H1 (cell line): Measurements from ENCODE around the gene TRAF3IP1. TPM values are rescaled to one million over a fixed set of nuclear protein-coding genes. Genes with fewer than 3 reads are reported as not detected.

Experiments
- CTCF ChIA-PET: fragments of 300-600 bp; sonication (Branson Sonifier 250); formaldehyde crosslinking; loops from one replicate; lab custom pipeline; 2021; ENCODE audit not compliant: partially characterized antibody; lab: Charles Lee
- POLR2A ChIA-PET: fragments of 300-600 bp; sonication (Branson Sonifier 250); formaldehyde crosslinking; loops from one replicate; lab custom pipeline; 2021; ENCODE audit warnings: inconsistent platforms; ENCODE audit not compliant: partially characterized antibody; lab: Charles Lee
- DNase-seq, 2 experiments: peaks; one replicate each; pipeline versions ENCODE4 v3.0.0 to v3.0.0-alpha.2; 2010 to 2022; ENCODE audit warnings: low spot score in 2 of 2, low read depth in 1 of 2, mixed read lengths in 1 of 2
- FAIRE-seq: peaks from 2 replicates; lab custom pipeline; 2011; peaks lifted over from hg19 to GRCh38; lab: Jason Lieb, UNC
- H2AFZ ChIP-seq: 2 replicates; pipeline ENCODE4 v1.8.1; 2012; ENCODE audit warnings: low read length, inconsistent platforms
- H2AK5ac ChIP-seq: 2 replicates; pipeline ENCODE4 v1.6.1; 2013; ENCODE audit warnings: low read depth, low read length
- H2BK120ac ChIP-seq: replicated peaks from 2 replicates; pipeline ENCODE3; 2013; ENCODE audit warnings: low read depth, low read length, inconsistent platforms
- H2BK12ac ChIP-seq: 2 replicates; pipeline ENCODE4 v1.6.1; 2013; ENCODE audit warnings: low read depth, low read length
- H2BK15ac ChIP-seq: 2 replicates; pipeline ENCODE4 v1.6.1; 2013; ENCODE audit warnings: low read length
- H2BK20ac ChIP-seq: 2 replicates; pipeline ENCODE4 v1.6.1; 2013; ENCODE audit warnings: low read length
- H2BK5ac ChIP-seq: 2 replicates; pipeline ENCODE4 v1.6.1; 2013; ENCODE audit warnings: low read depth, low read length
- H3K14ac ChIP-seq: 2 replicates; pipeline ENCODE4 v1.6.1; 2013; ENCODE audit warnings: inconsistent platforms; ENCODE audit not compliant: insufficient read length
- H3K18ac ChIP-seq: 2 replicates; pipeline ENCODE4 v1.6.1; 2013; ENCODE audit warnings: low read length; ENCODE audit errors: extremely low read depth
- H3K23ac ChIP-seq: 2 replicates; pipeline ENCODE4 v1.6.1; 2013; ENCODE audit warnings: inconsistent platforms; ENCODE audit not compliant: insufficient read length
- H3K23me2 ChIP-seq: 2 replicates; pipeline ENCODE4 v1.6.1; 2013; ENCODE audit warnings: low read depth, low read length
- H3K27ac ChIP-seq: 2 replicates; pipeline ENCODE4 v1.6.1; 2011; ENCODE audit warnings: low read depth, low read length, inconsistent platforms
- H3K27me3 ChIP-seq, 4 experiments: replicated peaks in 1 of 4; 1 replicate in 1 of 4; 2 replicates in 3 of 4; pipeline versions ENCODE4 v1.6.1 to v1.8.1; 2011 to 2013; ENCODE audit warnings: low read length in 3 of 4, mild to moderate bottlenecking in 3 of 4, inconsistent platforms in 2 of 4, mixed read lengths in 2 of 4, moderate library complexity in 1 of 4; ENCODE audit not compliant: control insufficient read depth in 3 of 4, insufficient read depth in 3 of 4; ENCODE audit errors: extremely low read depth in 1 of 4
- H3K36me3 ChIP-seq, 4 experiments: 2 replicates each; pipeline versions ENCODE4 v1.6.1 to v1.8.1; 2011 to 2013; ENCODE audit warnings: mild to moderate bottlenecking in 4 of 4, low read length in 3 of 4, moderate library complexity in 2 of 4, control low read depth in 1 of 4, inconsistent platforms in 1 of 4; ENCODE audit not compliant: insufficient read depth in 4 of 4, control insufficient read depth in 2 of 4
- H3K4ac ChIP-seq: replicated peaks from 2 replicates; pipeline ENCODE3; 2013; ENCODE audit warnings: low read length, low read depth, mixed read lengths, inconsistent platforms; ENCODE audit not compliant: insufficient read length
- H3K4me1 ChIP-seq, 4 experiments: replicated peaks in 1 of 4; 1 replicate in 1 of 4; 2 replicates in 3 of 4; pipeline versions ENCODE4 v1.6.1 to v1.8.1; 2011 to 2013; ENCODE audit warnings: low read length in 3 of 4, inconsistent platforms in 2 of 4, mixed read lengths in 1 of 4; ENCODE audit not compliant: insufficient read depth in 4 of 4, control insufficient read depth in 3 of 4
- H3K4me2 ChIP-seq, 2 experiments: 2 replicates each; pipeline versions ENCODE4 v1.6.1 to v1.8.1; 2011 to 2013; ENCODE audit warnings: low read depth in 2 of 2, low read length in 2 of 2, control low read depth in 1 of 2, inconsistent platforms in 1 of 2, mild to moderate bottlenecking in 1 of 2; ENCODE audit not compliant: insufficient read depth in 1 of 2
- H3K4me3 ChIP-seq, 4 experiments: fragments of 200-600, 300-600 bp in 1 of 4; sonication (generic), shearing (Covaris generic), sonication (Bioruptor Twin) in 1 of 4; 2 replicates each; pipeline versions ENCODE4 v1.5.1 to v1.8.1; 2011 to 2016; ENCODE audit warnings: low read length in 4 of 4, low read depth in 3 of 4, control low read depth in 2 of 4, inconsistent platforms in 2 of 4, mild to moderate bottlenecking in 2 of 4, mixed read lengths in 1 of 4, moderate library complexity in 1 of 4; ENCODE audit not compliant: insufficient read depth in 2 of 4; ENCODE audit errors: extremely low read depth in 1 of 4
- H3K56ac ChIP-seq: replicated peaks from 2 replicates; pipeline ENCODE3; 2013; ENCODE audit warnings: low read depth, mild to moderate bottlenecking, mixed read lengths, low read length, inconsistent platforms; ENCODE audit not compliant: insufficient read length
- H3K79me1 ChIP-seq: 2 replicates; pipeline ENCODE4 v1.6.1; 2013; ENCODE audit warnings: low read depth, low read length, control low read depth
- H3K79me2 ChIP-seq, 2 experiments: 2 replicates each; pipeline versions ENCODE4 v1.6.1 to v1.8.1; 2012 to 2013; ENCODE audit warnings: low read length in 2 of 2, mild to moderate bottlenecking in 2 of 2, inconsistent platforms in 1 of 2; ENCODE audit not compliant: insufficient read depth in 2 of 2, control insufficient read depth in 1 of 2
- H3K9ac ChIP-seq, 4 experiments: replicated peaks in 1 of 4; 1 replicate in 1 of 4; 2 replicates in 3 of 4; pipeline versions ENCODE4 v1.6.1 to v1.8.1; 2011 to 2013; ENCODE audit warnings: low read depth in 3 of 4, low read length in 3 of 4, control low read depth in 2 of 4, mild to moderate bottlenecking in 2 of 4, moderate library complexity in 2 of 4, inconsistent platforms in 1 of 4; ENCODE audit errors: extremely low read depth in 1 of 4
- H3K9me3 ChIP-seq, 2 experiments: 2 replicates each; pipeline versions ENCODE4 v1.6.1 to v1.8.1; 2012 to 2013; ENCODE audit warnings: mild to moderate bottlenecking in 2 of 2, moderate library complexity in 2 of 2, control low read depth in 1 of 2, inconsistent platforms in 1 of 2, low read depth in 1 of 2, low read length in 1 of 2, mixed read lengths in 1 of 2; ENCODE audit not compliant: insufficient read depth in 2 of 2
- H4K20me1 ChIP-seq, 2 experiments: replicated peaks in 1 of 2; 2 replicates each; pipeline versions ENCODE3 to v1.8.1; 2011 to 2013; ENCODE audit warnings: inconsistent platforms in 2 of 2, low read length in 2 of 2, mild to moderate bottlenecking in 1 of 2; ENCODE audit not compliant: insufficient read depth in 2 of 2, control insufficient read depth in 1 of 2
- H4K5ac ChIP-seq: 2 replicates; pipeline ENCODE4 v1.6.1; 2013; ENCODE audit warnings: low read length, low read depth, mixed read lengths, inconsistent platforms; ENCODE audit not compliant: insufficient read length
- H4K8ac ChIP-seq: 2 replicates; pipeline ENCODE4 v1.8.0; 2013; ENCODE audit warnings: mild to moderate bottlenecking, moderate library complexity, low read length, inconsistent platforms; ENCODE audit not compliant: insufficient read depth; ENCODE audit errors: extremely low read depth
- H4K91ac ChIP-seq: replicated peaks from 2 replicates; pipeline ENCODE3; 2013; ENCODE audit warnings: low read length, mixed read lengths, inconsistent platforms; ENCODE audit not compliant: insufficient read length
- BACH1 ChIP-seq: IDR thresholded peaks from 2 replicates; pipeline ENCODE4 v1.6.1; 2012; ENCODE audit warnings: low read length, improper control_type of control experiment
- BRCA1 ChIP-seq: IDR thresholded peaks from 2 replicates; pipeline ENCODE4 v1.6.1; 2012; ENCODE audit warnings: low read depth, low read length, improper control_type of control experiment
- CREB1 ChIP-seq: IDR thresholded peaks from 2 replicates; pipeline ENCODE4 v1.6.1; 2012; ENCODE audit warnings: inconsistent platforms
- CTBP2 ChIP-seq: IDR thresholded peaks from 2 replicates; pipeline ENCODE4 v1.7.0; 2011; ENCODE audit warnings: borderline replicate concordance, mild to moderate bottlenecking, moderate library complexity, mixed read lengths, low read length; ENCODE audit not compliant: insufficient read depth, insufficient read length
- EP300 ChIP-seq, 2 experiments: IDR thresholded peaks; 1 replicate in 1 of 2; 2 replicates in 1 of 2; pipeline ENCODE4 v1.6.1; 2011 to 2012; ENCODE audit warnings: low read depth in 2 of 2, low read length in 2 of 2, mild to moderate bottlenecking in 2 of 2, borderline replicate concordance in 1 of 2, inconsistent platforms in 1 of 2, moderate library complexity in 1 of 2
- FOSL1 ChIP-seq: IDR thresholded peaks from 2 replicates; pipeline ENCODE4 v1.6.1; 2011; ENCODE audit warnings: mild to moderate bottlenecking, low read depth, low read length, moderate library complexity; ENCODE audit not compliant: insufficient read depth
- KDM1A ChIP-seq: fragments of 200-600, 300-600 bp; sonication (generic); IDR thresholded peaks from 2 replicates; pipeline ENCODE4 v1.7.1; 2016; ENCODE audit warnings: mild to moderate bottlenecking, low read length, borderline replicate concordance
- MAFK ChIP-seq: IDR thresholded peaks from 2 replicates; pipeline ENCODE4 v1.6.1; 2012; ENCODE audit warnings: low read depth, mild to moderate bottlenecking, improper control_type of control experiment, low read length
- NANOG ChIP-seq: IDR thresholded peaks from 2 replicates; pipeline ENCODE4 v1.6.1; 2011; ENCODE audit warnings: low read length, low read depth, mild to moderate bottlenecking, inconsistent platforms; ENCODE audit not compliant: insufficient read depth, poor library complexity, severe bottlenecking
- POLR2AphosphoS5 ChIP-seq: IDR thresholded peaks from 2 replicates; pipeline ENCODE4 v1.6.1; 2011; ENCODE audit warnings: low read depth, low read length
- RBBP5 ChIP-seq: IDR thresholded peaks from 2 replicates; pipeline ENCODE4 v1.7.1; 2012; ENCODE audit warnings: low read depth, mild to moderate bottlenecking, inconsistent platforms, low read length, moderate library complexity, borderline replicate concordance
- RFX5 ChIP-seq: IDR thresholded peaks from 2 replicates; pipeline ENCODE4 v1.6.1; 2011; ENCODE audit warnings: low read depth, low read length, improper control_type of control experiment, borderline replicate concordance
- SIX5 ChIP-seq: IDR thresholded peaks from 2 replicates; pipeline ENCODE4 v1.6.1; 2011; ENCODE audit warnings: mild to moderate bottlenecking, low read depth, low read length
- TAF1 ChIP-seq: IDR thresholded peaks from 2 replicates; pipeline ENCODE4 v1.6.1; 2011; ENCODE audit warnings: mild to moderate bottlenecking, low read depth, low read length
- TEAD4 ChIP-seq: IDR thresholded peaks from 2 replicates; pipeline ENCODE4 v1.6.1; 2012; ENCODE audit warnings: low read depth, low read length, inconsistent platforms, mixed read lengths
- WGBS, 2 experiments: shearing (Covaris generic) in 1 of 2; methylation state at CpG; one replicate each; pipeline versions ENCODE4 v1.1.6 to v1.1.7; 2013 to 2015; ENCODE audit warnings: low lambda C conversion rate in 2 of 2, mixed read lengths in 2 of 2, inconsistent platforms in 1 of 2, low coverage in 1 of 2, missing lambda C conversion rate in 1 of 2; ENCODE audit not compliant: insufficient replicate concordance in 2 of 2, insufficient coverage in 1 of 2, insufficient read length in 1 of 2; ENCODE audit errors: extremely low coverage in 1 of 2, missing lambda C conversion rate in 1 of 2; 5-methylcytosine and 5-hydroxymethylcytosine counted together
- polyA plus RNA-seq, 7 experiments: library from polyadenylated mRNA; depleted of rRNA in 3 of 7; stranded (reverse) in 5 of 7; unstranded in 2 of 7; fragments of >200 nt in 5 of 7; fragments of 200-250 nt in 2 of 7; gene quantifications; 1 replicate in 5 of 7; 2 replicates in 1 of 7; 4 replicates in 1 of 7; pipeline versions ENCODE4 v1.2.1 to v1.2.3, GENCODE V29; 2011 to 2013; ENCODE audit warnings: missing spikeins in 2 of 7, mixed read lengths in 2 of 7
- total RNA-seq: library from RNA; stranded (reverse); fragmentation: NEBNext Ultra II Directional; extraction: Animal tissue kit (Norgen Biotek cat#: 25700); gene quantifications from 2 replicates; pipeline ENCODE4 v1.2.1, GENCODE V29; 2021

The TRAF3IP1 gene
- total and polyA plus RNA-seq, 2 of the 8 experiments (the other 6 are each of a cell fraction or from before 2014, with no cell fraction given): 2.3 to 17.5 TPM

- no peak overlapping the region for H2BK15ac ChIP-seq
- H2BK5ac ChIP-seq: no peak overlapping the region
- no peak overlapping the region for H3K4me3 ChIP-seq
- H3K23me2 ChIP-seq: no peaks in the 10 kb centered on the region
- peaks cover 0 to 6% (median 1%) of the 10 kb centered on the region in 4 experiments; a peak in 1 of 8 replicates for H3K36me3 ChIP-seq
- H3K27ac ChIP-seq: no peak overlapping the region
- FAIRE-seq (no peak), DNase-seq (no peak)
- H3K56ac ChIP-seq: no peak overlapping the region
- no peak overlapping the region for H3K23ac ChIP-seq
- H2BK20ac ChIP-seq: no peak overlapping the region
- H3K27me3 ChIP-seq: no peaks in the 10 kb centered on the region
- no peak overlapping the region for H4K5ac ChIP-seq
- H3K9me3 ChIP-seq: no peaks in the 10 kb centered on the region
- 88% methylated on average over 3 of the region's 3 CpGs; no CpG with 5 or more reads in 1 of the 2 experiments for WGBS, 2 experiments
- no peak overlapping the region for H3K18ac ChIP-seq
- H4K91ac ChIP-seq: no peak overlapping the region
- no peak overlapping the region for H3K9ac ChIP-seq
- no peaks in the 10 kb centered on the region for H4K20me1 ChIP-seq
- no peak overlapping the region for H4K8ac ChIP-seq
- H3K4ac ChIP-seq: no peak overlapping the region
- no peak overlapping the region for H2AK5ac ChIP-seq
- POLR2A ChIA-PET: no interaction called here
- H2BK120ac ChIP-seq: no peak overlapping the region
- H3K14ac ChIP-seq: no peak overlapping the region
- no peak overlapping the region for H2BK12ac ChIP-seq
- no peaks in the 10 kb centered on the region for H3K79me2 ChIP-seq
- H2AFZ ChIP-seq: no peak overlapping the region
- H3K4me2 ChIP-seq: no peak overlapping the region
- CTCF ChIA-PET: interaction anchor here (1.1 to 3.3 kb wide), 7 partner anchors 8 to 81 kb away, joined by 3 to 29 read pairs (median 13); no protein-coding TSS in a partner anchor
- H3K4me1 ChIP-seq: no peaks in the 10 kb centered on the region
- H3K79me1 ChIP-seq: no peaks in the 10 kb centered on the region
- no peak for TF ChIP-seq RFX5
- no peak for TF ChIP-seq RBBP5
- TF ChIP-seq BRCA1: no peak
- TF ChIP-seq SIX5: no peak
- no peak for TF ChIP-seq CTBP2
- no peak for TF ChIP-seq FOSL1
- TF ChIP-seq BACH1: no peak
- no peak for TF ChIP-seq NANOG
- no peak for TF ChIP-seq KDM1A
- no peak for TF ChIP-seq TEAD4
- no peak for TF ChIP-seq EP300 (IDR thresholded peaks at IDR 0.05; ENCODE audit: borderline replicate concordance in 1 of 2, low read depth in 2 of 2, low read length in 2 of 2)
- no peak for TF ChIP-seq TAF1
- no peak for TF ChIP-seq CREB1
- TF ChIP-seq POLR2AphosphoS5: no peak
- no peak for TF ChIP-seq MAFK
Measured at GRCh38 chr2:238358769-238359168, 38.5 kb downstream of the TRAF3IP1 start.
